HUDEP-2 (cell line): ENCODE measurements around the gene FGF22.
"Not testable (repeated sequence)": the region's sequence is repeated elsewhere in the genome, so short reads cannot be mapped to it uniquely, and the experiment has no call there.

Source experiments
- DNase-seq, 76 experiments: peaks; one replicate each; lab custom pipeline; 2025; ENCODE audit not compliant: unreplicated experiment in 76 of 76; lab: John Stamatoyannopoulos, UW

FGF22 gene

DNA sequence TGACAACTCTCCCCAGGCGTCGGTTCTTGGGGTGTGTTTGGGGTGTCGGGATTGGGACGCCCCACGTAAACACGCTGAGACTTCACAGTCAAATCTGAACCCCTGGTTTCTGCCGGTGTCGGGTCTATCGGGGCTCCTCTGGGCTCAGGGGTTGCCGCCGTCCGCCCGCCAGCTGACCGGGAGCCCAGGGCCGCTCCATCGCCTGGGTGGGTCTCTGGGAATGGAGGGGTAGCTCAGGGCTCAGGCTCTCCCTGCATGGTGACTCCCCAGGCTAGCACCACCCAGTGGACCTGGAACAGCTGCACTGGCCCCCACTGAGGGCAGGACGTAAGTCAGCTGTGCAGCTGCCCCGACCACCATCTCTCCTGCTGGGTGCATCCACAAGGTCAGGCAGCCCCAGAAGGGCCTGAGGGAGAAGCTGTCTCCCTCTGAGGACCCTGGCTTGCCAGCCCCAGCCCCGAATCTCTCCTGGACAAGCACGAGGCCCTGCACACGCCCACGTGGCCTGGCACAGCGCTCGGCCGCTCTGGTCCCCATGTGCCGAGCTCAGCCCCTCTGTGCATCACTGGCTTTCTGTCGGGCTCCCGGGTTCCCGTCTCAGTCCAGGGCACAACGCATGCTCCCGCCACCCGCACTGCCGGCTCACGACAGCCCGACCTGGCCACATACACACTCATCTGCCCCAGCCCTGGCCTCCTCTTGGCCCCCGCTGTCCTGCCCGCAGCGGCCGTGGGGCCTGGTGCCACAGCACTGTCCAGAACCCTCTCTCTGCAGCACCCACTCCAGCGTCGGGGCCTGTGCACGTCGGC lies 17.3 kb downstream of the FGF22 start:
- DNase-seq = no peak

DNA sequence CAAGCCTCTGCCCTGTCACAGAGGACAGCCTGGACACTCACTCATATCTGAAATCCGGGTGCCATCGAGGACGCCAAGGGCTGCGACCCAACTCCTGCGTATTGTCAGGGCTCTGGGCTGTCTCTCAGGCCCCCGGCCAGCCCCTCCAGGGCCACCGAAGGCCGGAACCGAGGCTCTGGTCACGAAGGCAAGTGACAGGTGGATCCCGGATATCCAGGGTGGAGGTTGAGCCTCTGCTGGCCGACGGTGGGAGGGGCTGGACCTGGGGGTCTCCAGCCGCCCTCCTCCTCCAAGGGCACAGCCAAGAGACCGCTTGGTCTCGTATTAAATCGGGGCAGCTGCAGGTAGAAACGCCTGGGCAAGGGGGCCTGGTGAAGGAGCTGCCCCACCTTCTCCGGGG lies 17.9 kb downstream of the FGF22 start:
- DNase-seq = no peak

DNA sequence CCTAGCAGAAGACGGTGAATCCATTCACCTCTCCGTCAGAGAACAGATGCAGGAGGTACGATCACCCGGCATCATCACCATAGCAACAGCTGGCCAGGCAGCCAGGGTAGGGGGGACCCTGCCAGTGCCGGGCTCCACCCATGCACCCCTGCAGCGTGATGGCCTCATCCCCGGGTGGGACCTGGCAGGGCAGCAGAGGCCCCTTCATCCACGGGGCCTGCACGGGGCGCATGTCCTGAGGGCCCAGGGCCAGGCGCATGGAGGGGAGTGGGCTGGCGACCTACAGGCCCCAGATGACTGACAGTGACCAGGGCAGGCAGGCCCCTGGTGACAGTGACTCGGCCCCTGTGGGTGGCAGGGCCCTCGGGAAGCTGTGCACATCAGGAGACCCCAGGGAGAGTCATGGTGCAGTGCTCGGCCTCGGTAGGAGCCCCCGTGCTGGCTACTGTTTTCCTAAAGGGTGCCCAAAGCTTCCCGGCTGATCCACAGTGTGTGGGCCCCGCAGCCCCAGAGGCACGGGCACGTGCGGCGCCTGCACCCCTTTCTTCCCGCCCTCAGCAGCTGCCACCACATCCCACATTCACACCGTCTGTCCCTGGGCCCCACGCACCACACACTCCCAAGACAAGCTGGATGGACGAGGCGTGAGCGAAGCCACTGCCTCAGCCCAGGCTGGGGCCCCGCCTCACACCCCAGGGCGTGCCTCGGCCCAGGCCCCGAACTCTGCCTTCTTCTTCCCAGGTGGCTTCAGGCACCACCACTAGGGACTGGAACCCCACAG lies 18.6 kb downstream of the FGF22 start:
- DNase-seq = no peak

DNA sequence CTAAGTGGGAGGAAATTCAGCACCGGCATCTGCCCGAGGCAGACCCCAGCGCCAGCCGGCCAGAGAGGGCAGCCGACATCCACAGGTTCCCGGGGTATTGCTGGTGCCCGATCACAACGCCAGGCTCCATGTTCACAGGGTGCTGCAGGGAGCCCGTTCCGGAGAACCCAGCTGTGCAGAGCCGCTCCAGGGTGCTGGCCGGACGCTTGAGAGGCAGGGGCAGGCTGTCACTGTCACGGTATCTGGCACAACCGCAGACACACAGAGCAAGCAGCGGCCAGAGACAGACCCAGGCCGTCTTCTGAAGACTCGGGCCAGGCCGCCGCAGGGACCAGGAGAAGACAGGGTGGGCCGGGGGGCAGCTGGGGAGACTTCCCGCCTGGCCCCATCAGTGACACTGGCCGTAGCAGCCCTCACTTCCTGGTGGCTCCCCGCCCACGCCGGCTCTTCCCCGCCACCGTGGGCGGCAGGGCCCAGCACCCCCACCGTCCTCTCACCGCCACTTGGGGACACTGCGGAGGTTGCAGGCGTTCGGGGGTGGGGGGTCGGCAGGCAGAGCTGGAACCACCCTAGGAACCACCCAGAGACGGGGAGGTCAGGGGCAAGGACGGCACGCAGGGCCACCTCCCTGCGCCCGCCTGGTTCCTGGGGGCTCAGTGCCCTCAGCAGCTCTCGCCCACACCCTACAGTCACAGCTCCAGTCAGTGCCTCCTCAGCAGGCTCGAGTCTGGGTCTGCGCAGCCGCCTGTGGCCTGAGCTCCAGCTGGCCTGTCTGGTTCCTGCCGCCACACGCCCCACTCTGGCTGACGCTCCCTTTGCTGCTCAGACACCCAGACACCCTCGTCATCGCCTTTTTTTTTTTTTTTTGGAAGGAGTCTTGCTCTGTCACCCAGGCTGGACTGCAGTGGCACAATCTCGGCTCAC lies 19.5 kb downstream of the FGF22 start:
- DNase-seq = peak in 7 of 76 experiments; percentile 14 to 63 (median 38)

DNA sequence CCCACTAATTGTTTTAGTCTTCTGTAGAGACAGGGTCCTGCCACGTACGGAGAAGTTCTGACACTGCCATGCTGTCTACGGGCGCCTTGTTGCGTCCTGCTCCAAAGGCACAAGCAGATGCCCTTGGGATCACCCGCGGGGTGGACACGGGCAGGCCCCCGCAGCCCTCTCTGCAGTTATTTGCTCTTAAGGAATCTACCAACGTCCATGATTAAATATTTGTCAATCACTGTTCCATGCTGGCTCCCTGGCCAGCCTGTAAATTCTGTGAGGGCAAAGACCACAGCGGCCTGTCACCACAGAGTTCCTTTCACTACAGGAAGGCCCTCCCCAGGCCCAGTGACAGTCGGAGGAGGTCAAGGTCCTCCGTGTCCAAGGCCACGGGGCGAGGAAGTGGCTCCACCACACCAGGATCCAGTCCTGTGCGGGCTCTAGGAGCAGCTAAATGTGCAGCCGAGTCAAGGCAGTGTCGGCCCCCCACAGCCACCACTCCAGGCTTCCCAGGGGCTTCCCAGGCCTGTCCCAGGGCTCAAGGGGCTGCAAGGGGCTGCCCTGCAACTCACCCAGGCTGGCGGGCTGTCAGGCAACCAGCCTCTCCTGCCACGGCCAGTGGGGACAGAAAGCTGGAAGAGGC lies 21.2 kb downstream of the FGF22 start:
- DNase-seq = no peak

DNA sequence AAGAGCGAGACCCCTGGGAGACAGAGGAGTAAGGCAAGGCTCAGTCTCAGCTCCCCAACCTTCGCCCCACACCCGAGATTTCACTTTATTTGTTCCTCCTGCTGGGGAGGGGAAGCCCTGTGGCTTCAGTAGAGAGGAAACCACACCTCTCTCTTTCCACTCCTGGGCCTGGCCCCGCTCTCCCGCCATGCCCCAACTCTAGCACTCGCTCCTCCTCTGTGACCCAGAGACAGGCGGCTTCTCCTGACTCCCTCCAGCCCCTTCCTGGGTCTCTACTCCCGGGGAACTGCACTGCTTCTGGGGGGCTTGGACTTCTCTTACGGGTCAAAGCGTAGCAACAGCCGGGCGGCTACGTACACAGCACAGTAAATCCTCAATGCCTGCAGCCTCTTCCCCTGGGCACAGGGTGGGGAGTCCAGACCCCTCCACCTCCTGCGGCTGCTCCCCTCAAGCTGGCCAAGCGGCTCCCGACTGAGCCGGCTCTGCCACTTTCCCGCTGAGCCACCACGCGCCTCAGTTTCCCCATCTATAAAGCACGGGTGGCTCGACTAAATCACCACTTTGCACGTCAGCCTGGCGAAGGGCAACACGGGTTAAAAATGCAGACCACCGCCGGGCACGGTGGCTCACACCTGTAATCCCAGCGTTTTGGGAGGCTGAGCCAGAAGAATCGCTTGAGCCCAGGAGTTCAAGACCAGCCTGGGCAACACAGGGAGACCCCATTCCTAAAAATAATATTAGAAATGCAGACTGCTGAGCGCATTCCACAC lies 21.9 kb downstream of the FGF22 start:
- DNase-seq = peak in 42 of 76 experiments; percentile 13 to 70 (median 44)

DNA sequence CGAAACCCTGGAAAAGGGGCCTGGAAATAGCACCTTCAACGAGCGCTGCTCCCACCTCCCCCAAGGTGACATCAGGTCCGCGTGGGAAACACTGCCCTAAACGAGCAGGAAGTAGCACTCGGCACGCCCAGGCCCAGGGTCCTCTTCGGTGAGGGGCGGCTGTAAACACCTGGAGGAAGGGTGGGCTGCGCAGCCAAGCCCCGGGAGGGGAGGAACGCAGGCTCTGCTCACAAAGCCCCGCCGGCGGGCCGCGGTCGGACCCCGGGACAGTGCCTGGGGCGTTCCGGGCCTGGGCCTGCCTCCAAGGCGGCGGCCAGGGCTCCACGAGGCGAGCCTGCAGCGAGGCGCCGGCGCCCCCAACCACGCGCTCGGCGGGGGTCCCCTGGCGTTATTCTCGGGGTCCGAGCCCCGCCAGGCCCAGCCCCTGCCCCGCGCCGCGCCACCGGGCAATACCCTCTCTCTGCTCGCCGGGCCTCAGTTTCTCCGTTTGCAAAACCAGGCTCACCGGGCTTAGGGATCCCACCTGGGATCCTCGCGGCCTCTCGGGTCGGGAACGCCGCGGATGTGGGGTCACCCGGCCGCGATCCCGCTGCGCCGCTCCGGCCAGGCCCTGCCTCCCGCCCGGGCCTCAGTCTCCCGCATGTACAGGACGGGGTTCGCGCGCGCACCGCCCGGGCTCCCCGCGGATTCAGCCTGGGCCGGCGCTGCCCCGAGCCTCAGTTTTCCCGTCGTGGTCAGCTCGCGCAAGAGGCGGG lies 22.7 kb downstream of the FGF22 start:
- DNase-seq = peak in 50 of 76 experiments; percentile 8 to 60 (median 34)

DNA sequence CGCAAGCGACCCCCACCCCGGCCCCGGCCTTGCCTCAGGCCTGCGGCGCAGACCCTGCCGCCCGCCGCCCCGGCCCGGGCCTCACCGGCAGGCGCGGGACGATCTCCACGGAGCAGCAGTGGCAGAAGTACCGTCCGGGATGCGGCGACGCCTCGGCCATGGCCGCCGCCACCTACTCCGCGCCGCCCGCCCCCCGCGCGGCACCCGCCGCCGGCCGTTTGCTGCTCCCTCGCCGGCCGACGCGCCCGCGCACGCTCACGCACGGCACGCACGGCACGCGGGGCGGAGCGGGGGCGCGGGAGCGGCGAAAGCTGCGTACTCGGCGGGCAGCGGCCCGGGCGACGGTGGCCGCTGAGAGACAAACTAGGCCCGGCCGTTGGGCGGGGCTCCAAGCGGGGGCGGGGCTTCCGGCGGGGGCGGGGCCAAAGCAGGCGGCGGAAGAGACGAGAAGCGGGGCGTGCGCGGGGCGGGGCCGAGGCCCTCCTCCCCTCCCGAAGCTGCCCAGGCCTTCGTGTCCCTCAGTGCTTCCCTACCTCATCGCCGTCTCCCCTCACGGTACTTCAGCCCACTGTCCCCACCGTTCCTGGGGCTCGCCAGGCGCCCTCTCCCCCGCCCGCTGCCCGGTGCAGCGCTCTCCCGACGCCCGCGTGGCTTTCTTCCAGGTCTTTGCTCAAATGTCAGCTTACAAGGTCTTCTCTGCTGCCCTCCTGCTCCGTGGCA lies 23.4 kb downstream of the FGF22 start, which contains the start of gene RNF126:
TSS of gene RNF126 (minus strand) at position 253 of the 720 bp plus-strand sequence. CDS start at position 160, 93 bp downstream.
- DNase-seq = peak in 72 of 76 experiments; percentile 49 to 98 (median 92)

DNA sequence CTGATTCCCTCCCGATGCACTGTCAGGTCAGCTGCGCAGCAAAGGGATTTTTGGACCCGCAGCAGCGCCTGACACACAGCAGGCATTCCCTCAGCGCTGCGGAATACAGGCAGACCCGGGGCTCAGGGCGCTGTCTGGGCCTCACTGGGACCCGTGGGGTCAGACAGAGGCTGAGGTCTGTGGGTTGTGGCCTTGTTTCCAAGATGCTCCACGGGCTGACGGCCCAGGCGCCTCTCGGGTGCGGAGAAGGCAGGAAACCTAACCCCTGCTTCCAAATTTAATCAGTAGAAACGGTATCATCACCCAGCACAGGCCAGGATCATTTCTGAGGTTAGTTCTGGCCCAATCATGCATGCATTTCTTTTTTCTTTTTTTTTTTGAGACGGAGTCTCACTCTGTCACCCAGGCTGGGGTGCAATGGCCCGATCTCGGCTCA lies 24.0 kb downstream of the FGF22 start:
- no peak for DNase-seq

DNA sequence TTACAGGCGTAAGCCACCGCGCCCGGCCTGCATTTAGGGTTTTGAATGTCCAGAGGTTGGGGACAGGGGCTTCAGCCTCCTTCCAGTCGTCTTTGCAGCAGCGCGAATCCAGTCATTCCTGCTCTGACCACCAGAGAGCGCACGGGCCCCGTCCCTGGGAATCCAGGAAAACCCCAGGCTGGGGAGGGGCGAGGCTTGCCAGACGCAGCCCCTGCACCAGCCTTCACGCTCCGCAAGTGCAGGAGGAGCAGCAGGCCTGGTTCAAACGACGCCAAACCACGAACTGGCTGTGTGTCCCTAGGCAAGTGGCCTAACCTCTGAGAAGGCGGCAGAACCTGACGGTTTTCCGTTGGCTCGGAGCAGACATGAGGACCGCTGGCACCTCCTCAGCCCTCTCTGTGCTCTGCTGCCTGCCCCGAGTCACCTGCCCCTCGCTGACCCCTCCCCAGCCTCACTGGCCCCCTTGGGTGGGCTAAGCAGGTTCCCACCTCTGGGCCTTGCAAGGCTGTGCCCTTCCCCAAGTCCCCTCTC lies 25.3 kb downstream of the FGF22 start:
- peak in 60 of 76 experiments; percentile 11 to 80 (median 59) for DNase-seq

DNA sequence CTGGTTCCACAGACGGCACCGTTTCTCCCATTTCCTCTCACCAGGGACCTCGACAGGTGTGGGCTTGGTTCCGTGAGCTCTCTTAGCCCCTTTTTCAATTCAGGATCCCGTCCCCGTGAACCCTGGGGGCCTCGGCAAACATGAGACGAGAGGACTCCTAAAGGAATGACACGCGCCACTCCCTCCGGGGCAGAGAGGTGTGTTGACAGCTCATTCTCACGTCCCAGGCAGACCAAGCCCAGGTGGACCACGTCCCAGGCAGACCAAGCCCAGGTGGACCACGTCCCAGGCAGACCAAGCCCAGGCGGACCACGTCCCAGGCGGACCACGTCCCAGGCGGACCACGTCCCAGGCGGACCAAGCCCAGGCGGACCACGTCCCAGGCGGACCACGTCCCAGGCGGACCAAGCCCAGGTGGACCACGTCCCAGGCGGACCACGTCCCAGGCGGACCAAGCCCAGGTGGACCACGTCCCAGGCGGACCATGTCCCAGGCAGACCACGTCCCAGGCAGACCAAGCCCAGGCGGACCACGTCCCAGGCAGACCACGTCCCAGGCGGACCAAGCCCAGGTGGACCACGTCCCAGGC lies 27.4 kb downstream of the FGF22 start:
- not testable (repeated sequence) for DNase-seq

DNA sequence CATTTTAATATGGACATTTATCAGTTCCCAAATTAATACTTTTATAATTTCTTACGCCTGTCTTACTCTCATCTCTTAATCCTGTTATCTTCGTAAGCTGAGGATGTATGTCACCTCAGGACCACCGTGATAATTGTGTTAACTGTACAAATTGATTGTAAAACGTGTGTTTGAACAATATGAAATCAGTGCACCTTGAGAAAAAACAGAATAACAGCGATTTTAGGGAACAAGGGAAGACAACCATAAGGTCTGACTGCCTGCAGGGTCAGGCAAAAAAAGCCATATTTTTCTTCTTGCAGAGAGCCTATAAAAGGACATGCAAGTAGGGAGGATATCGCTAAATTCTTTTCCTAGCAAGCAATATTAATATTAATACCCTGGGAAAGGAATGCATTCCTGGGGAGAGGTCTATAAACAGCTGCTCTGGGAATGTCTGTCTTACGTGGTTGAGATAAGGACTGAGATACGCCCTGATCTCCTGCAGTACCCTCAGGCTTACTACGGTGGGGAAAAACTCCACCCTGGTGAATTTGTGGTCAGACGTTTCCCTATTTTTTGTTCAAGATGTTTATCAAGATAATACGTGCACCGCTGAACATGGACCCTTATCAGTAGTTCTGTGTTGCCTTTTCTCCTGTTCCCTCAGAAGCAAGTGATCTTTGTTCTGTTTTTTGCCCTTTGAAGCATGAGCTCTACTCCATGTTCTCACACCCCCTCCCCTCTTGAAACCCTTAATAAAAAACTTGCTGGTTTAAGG lies 29.2 kb downstream of the FGF22 start:
- DNase-seq = peak in 28 of 76 experiments; percentile 12 to 76 (median 34)

DNA sequence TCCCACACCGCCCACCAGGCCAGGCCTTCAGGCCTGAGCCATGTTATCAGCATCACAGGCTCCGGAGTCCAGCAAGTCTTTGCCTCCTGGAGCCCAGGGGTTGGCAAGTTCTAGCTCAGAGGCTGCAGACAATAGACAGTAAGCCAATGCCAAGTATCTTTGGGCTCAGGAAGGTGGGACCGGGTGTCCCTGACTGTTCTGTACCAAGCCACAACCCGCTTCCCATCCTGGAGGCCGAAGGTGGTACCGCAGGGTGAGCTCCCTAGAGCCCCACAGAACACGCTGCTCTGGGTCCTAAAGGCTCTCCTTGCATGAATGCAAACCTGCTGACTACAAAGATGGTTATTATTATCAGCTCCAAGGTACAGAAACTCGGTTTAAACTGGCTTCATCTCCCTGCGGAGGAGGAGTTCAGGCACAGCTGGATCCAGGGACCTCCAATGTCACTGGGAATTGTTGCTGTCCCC lies 31.0 kb downstream of the FGF22 start:
- DNase-seq = peak in 2 of 76 experiments; percentile 15 to 16

DNA sequence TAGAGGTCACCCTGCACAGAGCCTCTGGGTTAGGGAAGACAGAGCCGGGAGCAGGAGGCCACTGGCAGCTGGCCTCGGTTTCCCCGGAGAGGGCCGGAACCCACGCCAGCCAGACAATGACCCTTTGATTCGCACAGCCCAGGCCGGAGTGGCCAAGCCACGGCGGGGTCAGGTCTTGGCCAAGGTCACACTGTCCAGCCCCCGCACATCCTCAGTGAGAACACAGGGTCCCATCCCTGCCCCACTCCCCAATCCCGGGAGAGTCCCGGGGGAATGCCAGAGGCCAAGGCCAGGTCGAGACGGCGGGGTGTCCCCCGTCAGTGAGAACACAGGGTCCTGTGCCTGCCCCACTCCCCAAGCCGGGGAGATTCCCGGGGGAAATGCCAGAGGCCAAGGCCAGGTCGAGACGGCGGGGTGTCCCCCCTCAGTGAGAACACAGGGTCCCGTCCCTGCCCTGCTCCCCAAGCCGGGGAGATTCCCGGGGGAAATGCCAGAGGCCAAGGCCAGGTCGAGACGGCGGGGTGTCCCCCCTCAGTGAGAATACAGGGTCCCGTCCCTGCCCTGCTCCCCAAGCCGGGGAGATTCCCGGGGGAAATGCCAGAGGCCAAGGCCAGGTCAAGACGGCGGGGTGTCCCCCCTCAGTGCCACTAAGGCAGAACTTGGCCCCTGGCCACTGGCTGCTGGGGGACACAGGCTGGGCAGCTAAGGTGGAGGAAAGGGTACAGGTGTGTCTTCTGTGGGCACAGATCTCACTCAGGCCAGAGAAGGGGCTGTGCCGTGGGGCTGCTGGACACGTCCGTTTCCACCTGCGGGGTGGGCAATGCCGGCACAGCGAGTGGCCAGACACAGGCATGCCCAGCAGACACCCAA lies 34.8 kb downstream of the FGF22 start:
- DNase-seq = no peak

DNA sequence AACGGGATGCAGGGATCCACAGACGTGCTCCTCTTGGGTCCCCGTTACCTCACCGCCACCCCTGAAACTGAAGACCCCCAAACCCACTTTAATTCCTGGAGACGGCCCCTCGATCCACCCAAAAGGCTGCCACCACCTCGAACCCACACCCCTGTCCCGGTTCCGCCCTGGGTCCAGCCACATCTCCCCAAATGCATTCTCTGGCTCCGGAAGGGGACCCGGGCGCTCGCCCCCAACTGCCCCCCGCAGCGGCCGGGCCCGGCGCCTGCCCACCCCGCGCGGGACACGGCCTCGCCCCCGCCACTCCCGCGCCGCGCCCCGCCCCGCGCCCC lies 36.3 kb downstream of the FGF22 start:
- DNase-seq = no peak
